NCI-H187 (cell line): Measurements from ENCODE around the gene WSB1.

Experiments used
- DNase-seq, 2 experiments: peaks; one replicate each; lab custom pipeline; 2025; lab: John Stamatoyannopoulos, UW

WSB1 gene

DNA sequence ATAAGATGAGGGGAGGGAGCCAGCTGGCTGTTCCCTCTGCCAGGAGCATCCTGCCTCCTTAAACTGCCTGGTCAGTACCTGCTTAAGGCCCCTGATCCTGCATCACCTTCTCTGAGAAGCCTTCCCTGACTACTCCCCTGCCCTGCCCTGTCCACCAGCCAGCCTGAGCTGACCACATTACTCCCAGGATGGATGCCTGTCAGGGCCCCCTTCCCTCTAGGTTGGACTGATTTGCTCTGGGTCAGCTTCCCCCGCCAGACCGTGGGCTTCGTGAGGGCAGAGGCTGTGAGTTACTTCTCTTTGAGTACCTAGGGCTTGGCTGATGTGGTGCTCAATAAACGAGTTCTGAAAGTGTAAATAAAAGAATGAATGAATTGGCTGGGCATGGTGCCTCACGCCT is 63.3 kb downstream of the WSB1 start:
- DNase-seq = no peak

GRCh38 chr17:27360507-27360906 is 66.6 kb downstream of the WSB1 start:
- no peak for DNase-seq

- no peak for DNase-seq
Measured at GRCh38 chr17:27361695-27362094, 67.8 kb downstream of the WSB1 start.

DNA sequence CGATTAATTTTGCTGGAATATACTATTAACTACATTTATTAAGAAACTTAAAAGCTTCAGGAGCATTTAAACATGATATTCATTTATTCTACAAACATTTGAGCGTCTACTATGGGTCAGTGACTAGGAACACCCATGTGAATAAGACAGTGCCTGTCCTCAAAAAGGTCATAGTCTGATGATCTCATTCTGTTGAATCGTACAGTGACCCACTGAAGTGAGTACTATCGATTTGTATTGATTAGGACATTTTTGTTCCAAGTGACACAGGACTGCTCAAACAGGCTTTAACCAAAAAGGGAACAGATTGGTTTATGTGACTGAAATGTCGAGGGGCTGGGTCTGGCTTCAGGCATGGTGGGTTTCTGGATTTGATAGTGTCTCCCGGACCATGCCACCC is 68.6 kb downstream of the WSB1 start:
- no peak for DNase-seq

DNA sequence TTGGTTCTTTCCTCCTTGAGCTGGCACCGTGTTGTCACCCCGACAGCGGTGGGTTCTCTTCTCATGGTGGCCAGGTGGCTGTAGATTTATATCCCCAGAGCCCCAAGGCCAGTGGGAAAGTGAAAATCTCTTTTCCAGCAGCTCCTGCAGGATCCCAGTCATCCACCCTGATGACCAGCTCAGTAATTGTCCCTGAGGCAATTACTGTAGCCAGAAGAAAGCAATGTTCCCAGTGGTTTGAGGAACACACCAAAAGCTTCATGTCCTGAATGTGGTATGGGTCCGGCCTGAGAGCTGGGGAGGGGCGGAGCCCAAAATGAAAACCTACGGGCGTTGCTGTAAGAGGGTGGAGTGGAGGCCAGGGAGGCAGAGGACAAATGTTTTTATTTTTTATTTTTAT is 69.0 kb downstream of the WSB1 start:
- DNase-seq = no peak

GRCh38 chr17:27363326-27363725 is 69.4 kb downstream of the WSB1 start:
- DNase-seq = no peak
